Neural cell (in vitro differentiated cells): ENCODE measurements around the gene GALNT16. TPM values are rescaled to one million over a fixed set of nuclear protein-coding genes. Genes with fewer than 3 reads are reported as not detected.

Experiments used
- H2AFZ ChIP-seq: fragments of 200-600, 300-800 bp; sonication (generic), shearing (Covaris generic); 2 replicates; pipeline ENCODE4 v1.6.0; 2014; ENCODE audit warnings: low read depth, mild to moderate bottlenecking, antibody characterized with exemption, low read length, moderate library complexity
- H3F3A ChIP-seq: fragments of 200-600 bp; shearing (Covaris generic); 2 replicates; pipeline ENCODE4 v1.6.1; 2016; ENCODE audit warnings: mild to moderate bottlenecking, moderate library complexity, mixed read lengths, antibody characterized with exemption, low read length; ENCODE audit not compliant: insufficient read depth, poor library complexity, severe bottlenecking
- H3K27ac ChIP-seq: fragments of 200-600, 300-800 bp; sonication (generic), shearing (Covaris generic); 2 replicates; pipeline ENCODE4 v1.5.1; 2014; ENCODE audit warnings: mild to moderate bottlenecking, low read length, moderate library complexity
- H3K27me3 ChIP-seq: fragments of 300-800, 200-600 bp; sonication (generic), shearing (Covaris generic); 2 replicates; pipeline ENCODE4 v1.6.0; 2014; ENCODE audit warnings: mild to moderate bottlenecking, low read depth, low read length, moderate library complexity; ENCODE audit not compliant: insufficient read depth
- H3K36me3 ChIP-seq: fragments of 300-800, 200-600 bp; sonication (generic), shearing (Covaris generic); 2 replicates; pipeline ENCODE4 v1.5.1; 2014; ENCODE audit warnings: mild to moderate bottlenecking, antibody characterized with exemption, low read length, moderate library complexity; ENCODE audit not compliant: insufficient read depth
- H3K4me2 ChIP-seq: fragments of 300-800, 200-600 bp; sonication (generic), shearing (Covaris generic); 2 replicates; pipeline ENCODE4 v1.6.0; 2014; ENCODE audit warnings: mild to moderate bottlenecking, low read length
- H3K4me3 ChIP-seq: fragments of 300-800, 200-600 bp; sonication (generic), shearing (Covaris generic); 2 replicates; pipeline ENCODE4 v1.5.1; 2014; ENCODE audit warnings: mild to moderate bottlenecking, low read length, moderate library complexity
- H3K79me2 ChIP-seq: fragments of 200-600 bp; shearing (Covaris generic); replicated peaks from 2 replicates; pipeline ENCODE4 v1.6.0; 2014; ENCODE audit warnings: mild to moderate bottlenecking, low read length, moderate library complexity; ENCODE audit not compliant: insufficient read depth
- H3K9ac ChIP-seq: fragments of 300-800, 200-600 bp; sonication (generic), shearing (Covaris generic); 2 replicates; pipeline ENCODE4 v1.6.1; 2016; ENCODE audit warnings: mild to moderate bottlenecking, low read length, mixed read lengths
- H3K9me2 ChIP-seq: fragments of 200-600 bp; shearing (Covaris generic); 2 replicates; pipeline ENCODE4 v1.6.1; 2016; ENCODE audit warnings: mild to moderate bottlenecking, low read length, mixed read lengths; ENCODE audit not compliant: insufficient read depth
- H3K9me3 ChIP-seq: fragments of 200-600, 300-800 bp; sonication (generic), shearing (Covaris generic); 2 replicates; pipeline ENCODE4 v1.6.1; 2016; ENCODE audit warnings: mild to moderate bottlenecking, mixed run types, low read length, moderate library complexity, mixed read lengths
- H4K20me1 ChIP-seq: fragments of 200-600 bp; shearing (Covaris generic); 2 replicates; pipeline ENCODE4 v1.6.1; 2016; ENCODE audit warnings: mild to moderate bottlenecking, mixed run types; ENCODE audit not compliant: insufficient read depth
- EP300 ChIP-seq: fragments of 450-650 bp; conservative IDR thresholded peaks from 2 replicates; pipeline ENCODE4 v1.6.1; 2014; ENCODE audit warnings: antibody characterized with exemption, mild to moderate bottlenecking, moderate library complexity; ENCODE audit not compliant: poor library complexity, severe bottlenecking
- EZH2 ChIP-seq: fragments of 200-600, 300-800 bp; shearing (Covaris generic), sonication (generic); IDR thresholded peaks from 2 replicates; pipeline ENCODE4 v1.6.1; 2014; ENCODE audit warnings: antibody characterized with exemption, low read length, borderline replicate concordance, mild to moderate bottlenecking; ENCODE audit not compliant: insufficient read depth, poor library complexity, severe bottlenecking
- MXI1 ChIP-seq: fragments of 450-650 bp; conservative IDR thresholded peaks from 2 replicates; pipeline ENCODE4 v1.6.1; 2014; ENCODE audit warnings: antibody characterized with exemption, mild to moderate bottlenecking; ENCODE audit not compliant: poor library complexity, severe bottlenecking
- POLR2AphosphoS5 ChIP-seq: IDR thresholded peaks from 2 replicates; pipeline ENCODE4 v1.6.1; 2012
- RAD21 ChIP-seq: fragments of 450-650 bp; conservative IDR thresholded peaks from 2 replicates; pipeline ENCODE4 v1.6.1; 2014; ENCODE audit warnings: antibody characterized with exemption, mild to moderate bottlenecking, moderate library complexity
- REST ChIP-seq: IDR thresholded peaks from 2 replicates; pipeline ENCODE4 v1.6.1; 2012; ENCODE audit warnings: borderline replicate concordance
- SMC3 ChIP-seq: fragments of 450-650 bp; conservative IDR thresholded peaks from 2 replicates; pipeline ENCODE4 v1.6.1; 2014; ENCODE audit warnings: antibody characterized with exemption, mild to moderate bottlenecking, moderate library complexity; ENCODE audit not compliant: poor library complexity
- TAF1 ChIP-seq: IDR thresholded peaks from 2 replicates; pipeline ENCODE4 v1.6.1; 2012; ENCODE audit warnings: low read depth
- polyA plus RNA-seq: library from polyadenylated mRNA; depleted of rRNA; stranded (reverse); fragments of >200 nt; gene quantifications from 2 replicates; pipeline ENCODE4 v1.2.3, GENCODE V29; 2014
- TF ChIP-seq, protein P1 (sequence below): fragments of 450-650 bp; IDR thresholded peaks from 2 replicates; pipeline ENCODE4 v1.5.1; 2014; ENCODE audit warnings: antibody characterized with exemption, mild to moderate bottlenecking, moderate library complexity; ENCODE audit not compliant: poor library complexity, severe bottlenecking

GALNT16 gene
- polyA plus RNA-seq, 1 donor from 2014 or later = 23.8 TPM

GRCh38 chr14:69252851-69253250 is 7.1 kb upstream of the GALNT16 start:
- no peaks in the 10 kb centered on the region for H3K36me3 ChIP-seq
- TF ChIP-seq EP300 (no peak), MXI1 (no peak), TAF1 (no peak), POLR2AphosphoS5 (no peak), EZH2 (no peak), SMC3 (no peak), REST (no peak), RAD21 (no peak)
- TF ChIP-seq, protein P1, sequence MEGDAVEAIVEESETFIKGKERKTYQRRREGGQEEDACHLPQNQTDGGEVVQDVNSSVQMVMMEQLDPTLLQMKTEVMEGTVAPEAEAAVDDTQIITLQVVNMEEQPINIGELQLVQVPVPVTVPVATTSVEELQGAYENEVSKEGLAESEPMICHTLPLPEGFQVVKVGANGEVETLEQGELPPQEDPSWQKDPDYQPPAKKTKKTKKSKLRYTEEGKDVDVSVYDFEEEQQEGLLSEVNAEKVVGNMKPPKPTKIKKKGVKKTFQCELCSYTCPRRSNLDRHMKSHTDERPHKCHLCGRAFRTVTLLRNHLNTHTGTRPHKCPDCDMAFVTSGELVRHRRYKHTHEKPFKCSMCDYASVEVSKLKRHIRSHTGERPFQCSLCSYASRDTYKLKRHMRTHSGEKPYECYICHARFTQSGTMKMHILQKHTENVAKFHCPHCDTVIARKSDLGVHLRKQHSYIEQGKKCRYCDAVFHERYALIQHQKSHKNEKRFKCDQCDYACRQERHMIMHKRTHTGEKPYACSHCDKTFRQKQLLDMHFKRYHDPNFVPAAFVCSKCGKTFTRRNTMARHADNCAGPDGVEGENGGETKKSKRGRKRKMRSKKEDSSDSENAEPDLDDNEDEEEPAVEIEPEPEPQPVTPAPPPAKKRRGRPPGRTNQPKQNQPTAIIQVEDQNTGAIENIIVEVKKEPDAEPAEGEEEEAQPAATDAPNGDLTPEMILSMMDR = no peak

GRCh38 chr14:69259168-69259526 is 811 bp upstream of the GALNT16 start:
- peak overlapping the region; percentile 72 for H3K27ac ChIP-seq
- H3K9me2 ChIP-seq = no peaks in the 10 kb centered on the region
- peak overlapping the region; percentile 92 for H3K4me3 ChIP-seq
- H3K9me3 ChIP-seq = no peaks in the 10 kb centered on the region
- TF ChIP-seq TAF1 = no peak
- TF ChIP-seq POLR2AphosphoS5 = no peak
- TF ChIP-seq REST = no peak
- no peak for TF ChIP-seq MXI1
- no peak for TF ChIP-seq RAD21
- TF ChIP-seq EZH2 = no peak
- TF ChIP-seq EP300 = no peak
- TF ChIP-seq, protein P1 = no peak
- no peak for TF ChIP-seq SMC3
- H3K27me3 ChIP-seq = no peaks in the 10 kb centered on the region
- no peaks in the 10 kb centered on the region for H4K20me1 ChIP-seq
- H3K4me2 ChIP-seq = peak overlapping the region; percentile 65
- peak overlapping the region; percentile 78 for H3K9ac ChIP-seq
- H3F3A ChIP-seq = peaks cover 4% of the 10 kb centered on the region
- peaks cover 2% of the 10 kb centered on the region for H3K79me2 ChIP-seq
- peak overlapping the region; percentile 60 for H2AFZ ChIP-seq
- H3K36me3 ChIP-seq = no peaks in the 10 kb centered on the region

More at GRCh38 chr14:69252851-69253250, 7.1 kb upstream of the GALNT16 start:
- no peak overlapping the region for H3K4me2 ChIP-seq
- H3K27ac ChIP-seq = no peak overlapping the region
- H3K4me3 ChIP-seq = no peak overlapping the region
- no peaks in the 10 kb centered on the region for H3F3A ChIP-seq
- no peaks in the 10 kb centered on the region for H3K9me2 ChIP-seq
- no peaks in the 10 kb centered on the region for H3K79me2 ChIP-seq
- no peaks in the 10 kb centered on the region for H4K20me1 ChIP-seq
- no peak overlapping the region for H2AFZ ChIP-seq
- no peaks in the 10 kb centered on the region for H3K27me3 ChIP-seq
- no peaks in the 10 kb centered on the region for H3K9me3 ChIP-seq
- no peak overlapping the region for H3K9ac ChIP-seq
